Measurements from ENCODE around the gene ZNF263.

ZNF263 gene

DNA sequence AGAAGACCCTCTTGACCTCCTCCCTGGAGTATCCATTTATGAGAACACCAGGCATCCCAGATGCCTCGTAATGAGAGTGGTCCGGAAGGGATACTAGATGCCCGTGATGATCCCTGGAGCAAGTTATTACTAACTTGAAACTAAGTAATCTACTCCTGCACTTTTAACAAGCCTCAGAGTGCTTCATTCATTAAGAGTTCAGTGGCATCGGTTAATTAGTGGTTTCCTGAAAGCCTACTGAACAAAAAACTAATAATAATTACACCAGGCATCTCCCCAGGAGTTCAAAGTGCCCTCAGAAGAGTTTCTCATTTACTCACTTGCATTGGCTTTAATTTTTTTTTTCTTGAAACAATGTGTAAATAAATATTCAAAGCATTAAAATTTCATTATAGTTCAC, 44.2 kb downstream of the ZNF263 start:
- DNase-seq (ENCODE audit: low spot score) = no peak

DNA sequence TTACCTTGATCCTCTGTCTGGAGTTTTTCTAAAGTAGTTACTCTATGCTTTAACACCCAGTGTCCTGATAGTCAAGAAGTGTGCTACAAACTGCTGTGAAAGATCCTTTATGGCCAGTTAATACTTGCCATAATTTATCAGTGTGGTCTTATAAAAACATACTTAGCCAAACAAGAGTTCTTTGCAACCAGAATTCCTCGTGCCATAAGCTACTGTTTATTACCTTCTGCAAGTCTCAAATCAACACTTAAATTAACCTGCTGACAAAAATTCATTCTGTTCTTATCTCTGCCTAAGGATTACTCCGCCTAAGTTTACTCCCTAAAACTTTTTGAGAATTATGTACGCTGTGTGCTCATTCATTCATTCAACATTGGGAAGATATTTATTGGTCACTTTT, 44.8 kb downstream of the ZNF263 start:
- DNase-seq (ENCODE audit: low spot score) = no peak

DNA sequence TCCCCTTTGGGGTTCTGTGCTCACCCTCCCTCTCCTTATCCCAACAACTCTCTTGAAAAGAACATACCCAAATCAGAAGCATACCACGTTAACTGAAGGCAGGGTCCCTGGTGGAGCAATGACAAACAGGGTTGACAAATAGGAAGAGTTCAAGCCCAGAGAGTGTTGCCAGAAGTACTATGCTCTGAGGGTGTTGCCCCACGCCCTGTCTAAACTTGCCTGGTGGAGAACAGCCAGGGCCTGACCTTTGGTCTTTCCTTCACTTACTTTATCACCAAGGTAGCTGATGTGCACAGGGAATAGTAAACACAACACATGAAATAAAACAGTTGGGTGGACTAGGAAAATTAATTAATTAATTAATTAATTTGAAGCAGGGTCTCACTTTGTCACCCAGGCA, 45.4 kb downstream of the ZNF263 start:
- no peak for DNase-seq (ENCODE audit: low spot score)

All from CD4-positive, alpha-beta T cell treated with Interleukin-6 at 100 ng/mL for 8 hours (primary cell).